SK-N-SH (cell line): ENCODE data around the gene GLIS2.

Source experiments
- TF ChIP-seq, protein P1 (sequence below): fragments of 150-350 bp; IDR thresholded peaks from 2 replicates; pipeline ENCODE4 v1.6.1; 2017; ENCODE audit warnings: antibody characterized with exemption, low read length, low read depth, borderline replicate concordance
- TF ChIP-seq, protein P2 (sequence below): IDR thresholded peaks from 2 replicates; pipeline ENCODE4 v1.4.0; 2012; ENCODE audit warnings: low read depth

DNA sequence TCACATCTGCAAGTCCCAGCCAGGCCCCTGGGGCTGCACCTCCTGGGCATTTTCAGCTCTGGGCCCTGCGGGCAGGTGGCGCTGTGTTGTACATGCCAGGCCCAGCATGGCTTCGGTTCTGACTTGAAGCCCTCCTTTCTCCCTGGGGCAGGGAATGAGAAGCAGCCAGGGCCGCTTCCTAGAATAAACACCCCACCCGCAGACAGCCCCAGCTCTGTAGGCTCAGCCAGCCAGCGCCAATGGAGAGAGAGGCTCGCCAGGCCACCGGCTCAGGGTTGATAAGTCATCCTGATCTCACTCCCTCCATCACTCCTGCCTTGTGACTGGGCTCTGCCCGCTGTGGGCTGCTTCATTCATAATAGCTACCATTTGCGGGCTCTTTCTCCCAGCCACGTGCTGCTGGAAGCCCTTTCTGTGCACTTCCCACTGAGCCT, 6.0 kb upstream of the GLIS2 start:
- TF ChIP-seq, protein P1, sequence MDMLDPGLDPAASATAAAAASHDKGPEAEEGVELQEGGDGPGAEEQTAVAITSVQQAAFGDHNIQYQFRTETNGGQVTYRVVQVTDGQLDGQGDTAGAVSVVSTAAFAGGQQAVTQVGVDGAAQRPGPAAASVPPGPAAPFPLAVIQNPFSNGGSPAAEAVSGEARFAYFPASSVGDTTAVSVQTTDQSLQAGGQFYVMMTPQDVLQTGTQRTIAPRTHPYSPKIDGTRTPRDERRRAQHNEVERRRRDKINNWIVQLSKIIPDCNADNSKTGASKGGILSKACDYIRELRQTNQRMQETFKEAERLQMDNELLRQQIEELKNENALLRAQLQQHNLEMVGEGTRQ = no peak
- TF ChIP-seq, protein P2, sequence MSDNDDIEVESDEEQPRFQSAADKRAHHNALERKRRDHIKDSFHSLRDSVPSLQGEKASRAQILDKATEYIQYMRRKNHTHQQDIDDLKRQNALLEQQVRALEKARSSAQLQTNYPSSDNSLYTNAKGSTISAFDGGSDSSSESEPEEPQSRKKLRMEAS = no peak
